Left ventricle myocardium inferior (tissue), 1 donor: ENCODE measurements around the gene NCAPH2. TPM values are rescaled to one million over a fixed set of nuclear protein-coding genes. Genes with fewer than 3 reads are reported as not detected.
A peak's percentile ranks its signal among the peaks of the same experiment; 100 is the strongest.

ENCODE experiments used
- DNase-seq: peaks from one replicate; pipeline ENCODE4 v3.0.0-alpha.2; 2020
- H3K27ac ChIP-seq: fragments of 200-600 bp; replicated peaks from 2 replicates; pipeline ENCODE4 v1.8.0; 2021
- H3K27me3 ChIP-seq: fragments of 200-600 bp; 2 replicates; pipeline ENCODE4 v1.8.0; 2021; ENCODE audit warnings: low read depth
- H3K36me3 ChIP-seq: fragments of 200-600 bp; 2 replicates; pipeline ENCODE4 v1.8.0; 2021
- H3K4me1 ChIP-seq: fragments of 200-600 bp; 2 replicates; pipeline ENCODE4 v1.8.0; 2021
- H3K4me3 ChIP-seq: fragments of 200-600 bp; 2 replicates; pipeline ENCODE4 v1.8.0; 2021; ENCODE audit warnings: mild to moderate bottlenecking, moderate library complexity
- H3K9me3 ChIP-seq: fragments of 200-600 bp; replicated peaks from 2 replicates; pipeline ENCODE4 v1.8.0; 2021
- intact Hi-C: fragments of 100-400 bp; cut with micrococcal nuclease; formaldehyde crosslinking; loops from one replicate; pipeline ENCODE4 v1.11.0; 2022
- total RNA-seq: library from RNA; stranded (reverse); fragmentation: NEBNext Ultra II Directional; extraction: Animal tissue kit (Norgen Biotek cat#: 25700); gene quantifications from one replicate; pipeline ENCODE4 v1.2.1, GENCODE V29; 2021
- TF ChIP-seq, protein P1 (sequence below): fragments of 200-600 bp; IDR thresholded peaks from 2 replicates; pipeline ENCODE4 v1.8.0; 2021; ENCODE audit warnings: antibody characterized with exemption, mild to moderate bottlenecking, borderline replicate concordance
- donor health status: DM: no; HTN: yes; CAD: no; lungs with severe emphysema.

The NCAPH2 gene
- total RNA-seq, 1 donor from 2014 or later = 27.7 TPM

- TF ChIP-seq, protein P1, sequence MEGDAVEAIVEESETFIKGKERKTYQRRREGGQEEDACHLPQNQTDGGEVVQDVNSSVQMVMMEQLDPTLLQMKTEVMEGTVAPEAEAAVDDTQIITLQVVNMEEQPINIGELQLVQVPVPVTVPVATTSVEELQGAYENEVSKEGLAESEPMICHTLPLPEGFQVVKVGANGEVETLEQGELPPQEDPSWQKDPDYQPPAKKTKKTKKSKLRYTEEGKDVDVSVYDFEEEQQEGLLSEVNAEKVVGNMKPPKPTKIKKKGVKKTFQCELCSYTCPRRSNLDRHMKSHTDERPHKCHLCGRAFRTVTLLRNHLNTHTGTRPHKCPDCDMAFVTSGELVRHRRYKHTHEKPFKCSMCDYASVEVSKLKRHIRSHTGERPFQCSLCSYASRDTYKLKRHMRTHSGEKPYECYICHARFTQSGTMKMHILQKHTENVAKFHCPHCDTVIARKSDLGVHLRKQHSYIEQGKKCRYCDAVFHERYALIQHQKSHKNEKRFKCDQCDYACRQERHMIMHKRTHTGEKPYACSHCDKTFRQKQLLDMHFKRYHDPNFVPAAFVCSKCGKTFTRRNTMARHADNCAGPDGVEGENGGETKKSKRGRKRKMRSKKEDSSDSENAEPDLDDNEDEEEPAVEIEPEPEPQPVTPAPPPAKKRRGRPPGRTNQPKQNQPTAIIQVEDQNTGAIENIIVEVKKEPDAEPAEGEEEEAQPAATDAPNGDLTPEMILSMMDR = no peak
- Histone ChIP-seq H3K27ac (no peak overlapping the region), H3K9me3 (no peaks in the 10 kb centered on the region), H3K27me3 (peaks cover 93% of the 10 kb centered on the region), H3K36me3 (no peaks in the 10 kb centered on the region), H3K4me3 (peak overlapping the region; percentile 63), H3K4me1 (peaks cover 15% of the 10 kb centered on the region)
- DNase-seq = no peak
- intact Hi-C loops = no loop called here
Measured at GRCh38 chr22:50482107-50483074, 25.6 kb upstream of the NCAPH2 start.

- Histone ChIP-seq H3K27ac (no peak overlapping the region), H3K27me3 (peaks cover 95% of the 10 kb centered on the region), H3K4me1 (peaks cover 15% of the 10 kb centered on the region), H3K9me3 (no peaks in the 10 kb centered on the region), H3K4me3 (no peak overlapping the region), H3K36me3 (no peaks in the 10 kb centered on the region)
- TF ChIP-seq, protein P1 = no peak
- intact Hi-C loops = no loop called here
- DNase-seq = no peak
Measured at GRCh38 chr22:50483106-50483505, 24.9 kb upstream of the NCAPH2 start.

GRCh38 chr22:50483556-50483955 is 24.5 kb upstream of the NCAPH2 start:
- intact Hi-C loops = no loop called here
- no peak for DNase-seq
- Histone ChIP-seq H3K27ac (no peak overlapping the region), H3K9me3 (no peaks in the 10 kb centered on the region), H3K27me3 (peaks cover 95% of the 10 kb centered on the region), H3K4me3 (no peak overlapping the region), H3K4me1 (peaks cover 15% of the 10 kb centered on the region), H3K36me3 (no peaks in the 10 kb centered on the region)
- TF ChIP-seq, protein P1 = no peak

GRCh38 chr22:50483977-50484853 is 23.8 kb upstream of the NCAPH2 start:
- H3K36me3 ChIP-seq = no peaks in the 10 kb centered on the region
- intact Hi-C loops = no loop called here
- DNase-seq = no peak
- no peak overlapping the region for H3K27ac ChIP-seq
- TF ChIP-seq, protein P1 = no peak
- no peak overlapping the region for H3K4me3 ChIP-seq
- H3K27me3 ChIP-seq = peaks cover 94% of the 10 kb centered on the region
- peaks cover 15% of the 10 kb centered on the region for H3K4me1 ChIP-seq
- H3K9me3 ChIP-seq = no peaks in the 10 kb centered on the region
